22Rv1 (cell line): Measurements from ENCODE around the gene SNX3.

Experiments used
- H3K27ac ChIP-seq: fragments of 450-650 bp; 2 replicates; pipeline ENCODE4 v1.5.1; 2017
- ZFX ChIP-seq: fragments of 450-650 bp; IDR thresholded peaks from 2 replicates; pipeline ENCODE4 v1.6.1; 2017; ENCODE audit warnings: antibody characterized with exemption, borderline replicate concordance
- TF ChIP-seq, protein P1 (sequence below): fragments of 450-650 bp; IDR thresholded peaks from 2 replicates; pipeline ENCODE4 v1.5.1; 2017; ENCODE audit warnings: mild to moderate bottlenecking

The SNX3 gene

DNA sequence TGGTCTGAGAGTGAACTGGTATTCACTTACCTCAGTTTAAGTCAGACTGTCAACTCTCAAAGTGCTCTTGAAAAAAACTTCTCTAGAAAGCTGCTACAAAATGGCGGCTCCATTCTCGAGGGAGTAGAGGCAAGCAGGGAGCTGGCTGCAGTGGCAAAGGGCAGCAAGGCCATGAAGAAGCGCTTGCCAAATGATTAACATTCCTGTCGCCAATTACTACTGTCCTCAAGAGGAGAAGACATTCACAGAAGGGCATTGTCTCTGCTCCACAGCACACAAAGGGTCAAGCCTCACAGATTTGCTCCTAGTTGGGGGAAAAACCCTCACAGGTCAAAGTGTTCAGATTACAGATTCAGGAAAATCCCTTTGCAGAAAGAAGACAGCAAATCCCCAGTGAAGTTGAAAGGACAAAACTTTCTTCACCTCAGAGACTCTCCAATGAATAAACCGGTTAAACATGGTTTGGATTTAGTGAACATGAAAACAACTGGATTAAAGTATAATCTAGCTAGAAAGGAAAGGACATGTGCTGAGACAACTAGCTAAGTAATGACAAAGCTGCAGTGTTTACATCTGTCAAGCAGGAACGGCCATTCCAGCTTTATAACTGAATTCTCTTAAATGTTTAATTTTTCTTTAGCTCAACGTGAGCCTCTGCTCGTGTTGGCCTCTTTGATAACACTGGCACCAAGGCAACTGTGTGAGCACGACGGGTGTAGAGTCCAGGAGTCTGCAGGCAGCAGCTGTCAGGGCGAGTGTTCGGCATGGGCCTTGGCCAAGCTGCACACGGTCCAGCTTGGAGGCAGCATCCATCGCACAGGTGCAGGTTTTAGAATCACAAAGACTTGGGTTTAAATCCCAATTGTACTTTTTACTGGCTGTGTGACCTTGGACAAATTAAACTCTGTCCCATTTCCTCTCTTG, 57.4 kb downstream of the SNX3 start:
- H3K27ac ChIP-seq, result no peak overlapping the region

DNA sequence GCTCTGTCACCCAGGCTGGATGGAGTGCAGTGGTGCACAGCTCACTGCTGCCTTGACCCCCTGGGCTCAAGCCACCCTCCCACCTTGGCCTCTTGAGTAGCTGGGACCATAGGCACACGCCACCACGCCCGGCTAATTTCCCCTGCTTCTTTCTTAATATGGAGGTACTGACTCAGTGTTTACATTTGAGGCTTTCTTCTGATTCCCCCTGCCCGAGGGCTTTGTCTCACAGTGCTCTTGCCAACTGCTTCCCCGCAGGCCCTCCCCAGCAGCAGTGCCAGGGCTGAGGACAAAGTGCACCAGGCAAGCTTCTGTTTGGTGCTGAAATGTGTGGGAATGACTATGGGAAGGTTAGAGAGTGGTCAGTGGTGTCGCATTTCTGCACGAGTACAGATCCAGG, 60.2 kb downstream of the SNX3 start:
- H3K27ac ChIP-seq, result no peak overlapping the region
- TF ChIP-seq, protein P1, sequence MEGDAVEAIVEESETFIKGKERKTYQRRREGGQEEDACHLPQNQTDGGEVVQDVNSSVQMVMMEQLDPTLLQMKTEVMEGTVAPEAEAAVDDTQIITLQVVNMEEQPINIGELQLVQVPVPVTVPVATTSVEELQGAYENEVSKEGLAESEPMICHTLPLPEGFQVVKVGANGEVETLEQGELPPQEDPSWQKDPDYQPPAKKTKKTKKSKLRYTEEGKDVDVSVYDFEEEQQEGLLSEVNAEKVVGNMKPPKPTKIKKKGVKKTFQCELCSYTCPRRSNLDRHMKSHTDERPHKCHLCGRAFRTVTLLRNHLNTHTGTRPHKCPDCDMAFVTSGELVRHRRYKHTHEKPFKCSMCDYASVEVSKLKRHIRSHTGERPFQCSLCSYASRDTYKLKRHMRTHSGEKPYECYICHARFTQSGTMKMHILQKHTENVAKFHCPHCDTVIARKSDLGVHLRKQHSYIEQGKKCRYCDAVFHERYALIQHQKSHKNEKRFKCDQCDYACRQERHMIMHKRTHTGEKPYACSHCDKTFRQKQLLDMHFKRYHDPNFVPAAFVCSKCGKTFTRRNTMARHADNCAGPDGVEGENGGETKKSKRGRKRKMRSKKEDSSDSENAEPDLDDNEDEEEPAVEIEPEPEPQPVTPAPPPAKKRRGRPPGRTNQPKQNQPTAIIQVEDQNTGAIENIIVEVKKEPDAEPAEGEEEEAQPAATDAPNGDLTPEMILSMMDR, result no peak
- TF ChIP-seq ZFX, result no peak

More for the DNA sequence above, 57.4 kb downstream of the SNX3 start:
- no peak for TF ChIP-seq ZFX
- TF ChIP-seq, protein P1, result no peak

DNA sequence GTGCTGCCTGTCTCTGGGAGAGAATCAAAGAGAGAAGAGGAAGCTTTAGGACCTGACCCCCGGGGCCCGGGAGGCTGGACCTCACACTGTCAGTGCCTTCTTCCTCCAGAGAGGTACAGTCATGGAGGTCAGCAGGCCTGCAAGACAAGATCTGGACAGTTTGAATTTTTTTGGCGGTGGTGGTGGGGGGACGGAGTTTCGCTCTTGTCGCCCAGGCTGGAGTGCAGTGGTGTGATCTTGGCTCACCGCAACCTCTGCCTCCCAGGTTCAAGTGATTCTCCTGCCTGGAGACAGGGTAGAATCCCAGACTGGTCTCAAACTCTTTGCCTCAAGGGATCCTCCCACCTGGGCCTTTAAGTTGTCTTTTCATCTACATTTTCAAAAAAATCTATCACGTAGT, 60.7 kb downstream of the SNX3 start:
- no peak overlapping the region for H3K27ac ChIP-seq
- no peak for TF ChIP-seq ZFX
- TF ChIP-seq, protein P1, result no peak

DNA sequence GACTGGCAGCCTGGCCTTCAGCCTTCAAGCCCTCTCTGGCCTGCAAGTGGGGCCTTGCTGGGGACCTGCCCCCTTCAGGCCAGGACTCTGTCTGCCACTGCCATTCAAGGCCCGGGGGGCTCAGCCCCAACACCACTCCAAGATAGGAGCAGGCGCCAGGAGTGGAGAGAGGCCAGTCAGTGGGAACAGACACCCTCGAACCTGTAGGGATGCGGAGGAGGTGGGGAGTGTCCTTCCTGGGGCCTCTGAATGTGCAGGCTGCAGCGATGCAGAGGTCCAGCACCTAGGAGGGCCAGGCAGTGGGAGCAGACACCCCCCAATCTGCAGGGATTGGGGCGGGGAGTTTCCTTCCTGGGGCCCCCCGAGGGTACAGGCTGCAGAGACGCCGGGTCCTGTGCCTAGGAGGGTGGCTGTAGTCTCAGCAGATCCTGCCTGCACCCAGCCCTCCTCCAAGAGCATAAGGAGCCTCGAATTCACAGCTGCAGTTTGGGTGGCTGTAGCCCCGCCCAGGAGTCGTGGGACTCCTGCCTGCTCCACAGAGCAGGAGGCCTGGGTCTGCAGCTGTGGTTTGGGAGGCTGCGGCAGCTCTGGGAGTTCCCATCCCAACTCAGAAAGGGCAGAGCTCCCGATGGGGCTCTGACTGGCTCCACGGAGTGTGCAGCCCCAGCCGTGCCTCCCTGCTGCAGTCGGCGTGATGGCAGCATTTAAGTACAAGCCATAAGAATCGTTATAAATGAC, 61.9 kb downstream of the SNX3 start:
- no peak for TF ChIP-seq ZFX
- TF ChIP-seq, protein P1, result no peak
- H3K27ac ChIP-seq, result no peak overlapping the region

DNA sequence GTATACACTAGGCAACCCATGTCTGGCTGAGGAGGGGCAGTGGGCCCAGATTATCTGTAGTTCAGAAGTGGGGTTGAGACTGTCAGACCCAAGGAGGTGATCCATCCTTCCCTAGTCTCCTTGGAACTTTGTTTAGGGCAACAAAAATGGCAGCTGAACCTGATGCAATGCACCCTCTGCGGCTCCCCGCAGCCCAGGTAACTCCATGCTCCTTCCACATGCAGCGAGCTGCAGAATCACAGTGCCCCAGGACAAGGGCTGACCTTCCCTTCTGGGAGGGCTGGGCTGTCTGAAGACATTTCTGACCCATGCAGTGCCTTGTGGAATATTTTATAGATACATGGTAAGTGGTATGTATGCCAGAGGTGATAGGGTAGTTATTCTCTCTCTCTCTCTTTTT, 65.6 kb downstream of the SNX3 start:
- TF ChIP-seq ZFX, result no peak
- TF ChIP-seq, protein P1, result no peak
- no peak overlapping the region for H3K27ac ChIP-seq

DNA sequence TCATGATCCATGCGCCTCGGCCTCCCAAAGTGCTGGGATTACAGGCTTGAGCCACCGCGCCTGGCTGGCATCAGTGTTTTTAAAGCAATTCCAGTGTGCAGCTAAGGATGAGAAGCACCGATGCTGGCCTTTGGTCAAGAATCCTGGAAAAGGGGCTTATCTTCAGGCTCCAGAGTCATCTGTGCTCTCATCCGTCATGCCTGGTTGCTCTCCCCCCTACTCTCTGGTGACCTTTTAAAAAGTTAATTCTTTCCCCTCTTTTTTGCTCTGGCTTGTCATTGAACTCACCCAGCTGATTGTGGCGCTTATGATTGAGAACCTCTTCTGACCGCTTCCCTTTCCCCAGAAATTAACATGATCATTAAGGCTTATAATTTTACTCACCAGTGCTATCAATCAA, 66.3 kb downstream of the SNX3 start:
- TF ChIP-seq, protein P1, result no peak
- no peak for TF ChIP-seq ZFX
- no peak overlapping the region for H3K27ac ChIP-seq

DNA sequence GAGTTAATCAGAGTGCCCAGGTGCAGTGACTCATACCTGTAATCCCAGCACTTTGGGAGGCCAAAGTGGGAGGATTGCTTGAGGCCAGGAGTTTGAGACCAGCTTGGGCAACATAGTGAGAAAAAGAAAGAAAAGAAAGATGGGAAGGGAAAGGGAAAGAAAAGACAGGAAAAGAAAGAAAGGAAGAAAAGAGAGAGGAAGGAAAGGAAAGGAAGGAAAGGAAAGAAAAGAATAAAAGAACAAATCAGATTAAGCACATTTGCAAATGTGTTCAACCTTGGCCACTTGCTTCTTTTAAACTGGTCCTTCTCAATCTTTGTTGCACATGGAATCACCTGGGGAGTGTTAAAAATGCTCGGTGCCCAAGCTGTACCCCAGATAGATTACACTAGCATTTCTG, 67.0 kb downstream of the SNX3 start:
- no peak overlapping the region for H3K27ac ChIP-seq
- no peak for TF ChIP-seq ZFX
- TF ChIP-seq, protein P1, result no peak
